CD4-positive, alpha-beta T cell treated with Interleukin-6 at 100 ng/mL for 8 hours (primary cell): Measurements from ENCODE around the gene SH3PXD2A.

Source experiments
- DNase-seq: peaks from one replicate; pipeline ENCODE4 v3.0.0-alpha.2; 2020; ENCODE audit warnings: mixed read lengths, low spot score

The SH3PXD2A gene

DNA sequence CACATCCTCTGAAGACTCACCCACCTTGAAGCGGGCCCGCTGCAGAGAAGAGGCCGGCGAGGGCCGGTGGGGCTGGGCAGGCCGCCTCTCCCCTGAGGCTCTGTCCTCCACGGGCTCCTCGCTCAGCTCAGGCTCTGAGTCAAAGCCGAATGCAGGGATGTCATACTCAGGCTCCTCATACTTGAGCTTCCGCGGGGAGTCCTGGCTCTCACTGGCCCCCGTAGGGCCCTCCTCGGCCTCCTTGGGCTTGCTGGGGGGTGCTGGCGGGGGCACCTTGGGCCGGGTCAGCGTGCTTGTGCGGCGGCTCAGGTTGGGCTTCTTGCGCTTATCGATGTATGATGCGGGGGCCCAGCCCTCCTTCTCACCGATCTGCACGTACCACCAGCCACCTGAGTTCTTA, 252.0 kb downstream of the SH3PXD2A start:
- no peak for DNase-seq

DNA sequence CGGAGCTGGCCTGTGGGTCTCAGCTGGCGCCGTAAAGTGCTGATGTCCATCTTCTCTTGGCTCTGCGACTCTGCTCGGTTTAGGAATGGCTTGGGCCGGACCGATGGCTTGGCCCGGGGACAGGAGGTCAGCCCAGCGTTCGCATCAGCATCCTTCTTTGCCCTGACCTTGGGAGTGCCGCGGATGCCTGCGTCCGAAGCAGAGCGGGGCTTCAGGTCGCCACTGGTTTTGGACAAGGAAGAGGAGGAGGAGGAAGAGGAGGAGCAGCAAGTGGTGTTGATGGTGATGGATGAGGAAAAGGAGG, 252.6 kb downstream of the SH3PXD2A start:
- DNase-seq: no peak

DNA sequence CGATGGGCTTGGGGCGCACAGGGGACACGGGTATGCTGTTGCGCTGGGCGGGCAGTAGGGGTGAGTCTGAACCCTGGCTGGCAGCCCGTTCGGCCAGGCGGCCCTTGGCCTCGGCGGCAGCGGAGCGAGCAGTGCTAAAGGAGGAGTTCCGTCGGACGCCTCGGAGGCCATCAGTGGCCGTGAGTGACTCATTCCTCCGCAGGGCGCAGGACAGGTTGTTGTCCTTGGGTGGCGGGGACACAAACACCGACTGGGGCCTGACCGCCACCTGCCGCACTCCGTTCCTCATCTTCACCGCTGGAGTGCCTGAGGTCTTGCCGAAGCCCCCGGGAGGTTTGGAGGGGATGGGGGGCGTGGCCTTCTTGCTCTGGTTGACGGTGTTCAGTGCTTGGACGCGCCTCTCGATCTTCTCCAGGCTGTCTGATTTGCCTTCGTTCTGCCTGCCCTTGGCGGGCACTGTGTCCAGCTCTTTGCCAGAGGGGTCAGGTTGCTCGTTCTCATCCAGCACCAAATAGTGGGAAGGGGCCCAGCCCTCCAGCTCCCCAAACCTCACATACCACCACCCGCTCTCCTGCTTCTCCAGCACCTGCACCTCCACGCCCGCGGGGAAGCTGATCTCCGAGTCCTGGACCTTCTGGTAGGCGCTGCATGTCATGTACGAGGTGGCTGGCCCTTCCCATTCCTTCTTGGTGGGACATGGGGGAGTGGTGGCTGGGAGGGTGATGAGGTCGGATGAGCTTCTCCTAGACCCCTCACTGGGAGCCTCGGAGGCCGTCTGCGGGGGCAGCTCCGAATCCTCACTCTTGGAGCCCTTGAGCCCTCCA, 253.1 kb downstream of the SH3PXD2A start:
- DNase-seq: no peak

DNA sequence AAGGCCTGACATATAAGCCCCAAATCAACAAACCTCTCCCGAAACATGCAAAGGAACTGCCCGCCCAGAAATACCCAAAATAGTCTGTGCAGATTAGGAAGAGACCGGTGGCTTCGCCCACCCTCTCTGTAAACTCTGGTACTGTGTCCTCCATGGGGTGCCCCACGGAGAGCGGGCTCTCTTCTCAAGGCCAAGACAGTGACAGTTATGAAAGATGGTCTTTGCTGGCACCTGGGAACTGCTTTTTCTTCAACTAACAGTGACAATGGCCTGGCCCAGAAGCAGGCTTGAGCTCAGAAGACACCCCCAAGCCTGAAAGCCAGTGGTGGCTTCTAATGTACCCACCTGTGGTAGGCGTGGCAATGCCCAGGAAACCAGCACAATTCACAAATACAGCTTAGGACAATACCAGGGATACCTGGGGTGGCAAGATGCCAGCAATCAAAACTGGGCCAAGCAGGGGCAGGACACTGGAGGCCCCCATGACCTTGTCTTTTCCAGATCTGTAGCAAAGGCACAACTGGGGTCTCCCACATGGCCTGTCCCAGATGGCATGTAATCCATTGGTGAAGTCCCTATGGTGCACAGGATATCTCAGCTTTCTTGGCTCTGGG, 254.3 kb downstream of the SH3PXD2A start:
- DNase-seq: no peak

DNA sequence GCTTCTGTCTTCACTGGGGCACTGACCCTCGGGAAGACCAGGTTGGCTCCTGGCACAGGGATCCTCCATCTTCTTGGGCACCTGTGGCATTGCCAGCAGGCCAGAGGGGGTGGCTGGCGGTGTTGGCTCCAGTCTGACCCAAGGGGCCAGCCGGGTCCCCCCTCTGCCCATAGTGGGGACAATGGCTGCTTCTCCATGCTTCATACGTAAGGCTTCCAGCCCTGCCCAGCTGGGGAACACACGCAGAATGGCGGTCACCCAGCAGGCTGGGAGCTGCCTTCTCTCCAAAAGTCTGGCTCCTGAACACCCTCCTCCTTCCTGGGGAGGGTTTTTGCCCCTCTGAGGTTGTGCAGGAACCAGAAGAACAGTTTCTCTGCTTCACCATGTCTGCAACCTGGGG, 255.1 kb downstream of the SH3PXD2A start:
- DNase-seq: no peak

DNA sequence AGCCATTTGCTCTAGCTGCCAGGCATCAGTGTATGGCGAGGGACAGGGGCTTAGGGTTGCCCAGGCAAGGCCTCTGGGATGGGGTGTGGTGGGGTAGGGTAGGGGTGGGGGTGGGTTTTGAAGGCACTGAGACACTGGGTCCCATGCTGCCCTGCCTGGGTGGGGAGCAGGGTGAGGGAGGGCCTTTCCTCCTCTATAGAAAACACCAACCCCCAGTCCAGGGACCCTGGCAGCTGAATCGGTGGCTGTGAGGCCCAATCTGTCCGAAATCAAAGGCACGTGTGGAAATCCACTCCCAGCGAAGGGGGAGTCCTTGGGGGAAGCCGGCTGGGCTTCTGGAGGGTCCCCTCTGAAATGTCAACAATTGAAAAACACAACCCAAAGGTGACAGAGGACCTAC, 255.5 kb downstream of the SH3PXD2A start:
- no peak for DNase-seq

DNA sequence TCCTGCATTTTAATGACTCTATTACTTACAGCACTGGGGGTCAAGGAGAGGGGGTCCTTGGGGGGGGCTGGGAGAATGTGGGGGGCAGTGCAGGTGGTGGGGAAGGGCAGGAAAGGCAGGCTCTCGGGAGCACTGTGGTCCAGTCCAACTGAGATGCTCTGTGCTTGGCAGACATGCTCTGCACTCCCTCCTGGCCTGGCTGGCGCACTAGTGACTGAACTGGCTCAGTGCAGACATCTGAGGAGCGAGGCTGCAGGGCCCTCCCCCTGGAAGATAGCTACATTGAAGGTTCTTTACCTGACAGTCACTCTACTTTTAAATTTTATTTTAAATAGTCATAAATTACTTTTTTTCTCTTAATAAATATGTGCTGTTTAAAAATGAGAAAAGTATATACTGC, 256.2 kb downstream of the SH3PXD2A start:
- no peak for DNase-seq

DNA sequence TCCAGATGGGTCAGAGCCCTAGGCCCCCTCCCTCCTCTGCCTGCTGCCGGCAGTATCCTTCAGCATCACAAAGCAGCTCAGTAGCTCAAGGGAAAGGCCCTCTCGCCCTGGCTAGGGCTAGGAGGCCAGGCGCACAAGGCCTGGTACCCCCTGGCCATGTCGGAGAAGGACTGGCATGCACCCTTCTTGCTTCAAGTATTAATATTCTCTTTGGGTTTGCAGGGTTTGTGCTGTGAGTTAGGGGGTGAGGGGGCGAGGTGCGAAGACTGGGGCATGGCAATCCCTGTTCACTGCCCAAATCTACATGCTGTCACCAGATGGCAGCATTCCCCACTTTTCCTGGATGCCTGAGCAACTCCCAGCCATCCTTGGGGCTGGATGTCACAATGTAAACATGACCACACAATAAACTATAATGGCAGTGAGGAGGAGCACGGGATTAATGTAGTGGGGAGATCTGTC, 256.7 kb downstream of the SH3PXD2A start:
- DNase-seq: no peak

DNA sequence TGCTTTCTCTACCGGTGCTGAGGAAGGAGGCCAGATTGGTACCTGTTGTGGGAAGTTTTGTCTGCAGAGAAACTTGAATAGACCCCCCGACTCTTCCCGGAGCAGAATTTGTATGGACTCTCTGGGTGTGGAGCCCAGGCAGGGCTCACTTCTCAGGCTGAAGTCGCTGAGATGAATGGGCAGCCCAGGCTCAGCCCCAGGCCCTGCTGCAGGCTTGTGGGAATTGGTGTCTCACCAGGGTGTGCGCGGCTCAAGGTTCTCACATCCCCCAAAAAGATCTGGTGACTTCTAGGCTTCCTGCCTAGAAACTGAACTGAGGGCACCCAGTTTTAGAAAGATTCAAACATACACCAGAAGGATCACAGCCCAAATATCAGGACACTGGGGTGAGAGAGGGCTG, 258.4 kb downstream of the SH3PXD2A start:
- DNase-seq: no peak

DNA sequence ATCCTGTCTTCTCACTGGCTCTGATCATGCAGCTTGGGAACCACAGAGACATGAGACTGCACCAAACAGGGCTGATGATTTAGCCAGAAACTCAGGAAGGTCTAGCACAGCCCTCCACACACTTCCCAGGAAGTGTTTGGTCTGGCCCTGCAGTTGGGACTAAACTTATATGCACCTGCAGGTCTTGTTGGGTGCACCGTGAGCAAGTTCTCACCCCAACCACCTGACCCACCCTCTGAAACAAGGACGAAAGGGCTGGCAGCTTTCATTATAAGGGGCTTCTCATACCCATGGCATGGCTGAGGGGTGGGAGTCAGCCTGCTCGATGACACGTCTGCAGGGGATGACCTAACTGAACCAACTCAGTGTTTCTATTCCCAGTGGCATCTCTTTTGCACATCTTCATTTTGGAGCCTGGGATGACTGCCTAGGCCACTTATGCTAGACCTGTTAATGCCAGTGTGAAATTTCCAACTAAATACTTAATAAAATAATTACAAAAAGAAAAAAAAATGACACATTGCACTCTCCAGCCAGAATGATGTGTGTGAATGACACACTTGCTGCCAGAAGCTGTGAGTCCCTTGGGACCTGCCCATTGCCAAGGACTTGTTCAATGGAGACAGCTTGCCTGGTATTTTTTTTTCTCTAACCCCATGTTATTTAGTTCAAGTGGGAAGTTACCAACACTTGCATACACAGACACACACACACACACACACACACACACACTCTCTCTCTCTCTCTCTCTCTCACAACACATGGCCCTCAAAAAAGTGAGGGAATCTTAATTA, 259.2 kb downstream of the SH3PXD2A start:
- no peak for DNase-seq

DNA sequence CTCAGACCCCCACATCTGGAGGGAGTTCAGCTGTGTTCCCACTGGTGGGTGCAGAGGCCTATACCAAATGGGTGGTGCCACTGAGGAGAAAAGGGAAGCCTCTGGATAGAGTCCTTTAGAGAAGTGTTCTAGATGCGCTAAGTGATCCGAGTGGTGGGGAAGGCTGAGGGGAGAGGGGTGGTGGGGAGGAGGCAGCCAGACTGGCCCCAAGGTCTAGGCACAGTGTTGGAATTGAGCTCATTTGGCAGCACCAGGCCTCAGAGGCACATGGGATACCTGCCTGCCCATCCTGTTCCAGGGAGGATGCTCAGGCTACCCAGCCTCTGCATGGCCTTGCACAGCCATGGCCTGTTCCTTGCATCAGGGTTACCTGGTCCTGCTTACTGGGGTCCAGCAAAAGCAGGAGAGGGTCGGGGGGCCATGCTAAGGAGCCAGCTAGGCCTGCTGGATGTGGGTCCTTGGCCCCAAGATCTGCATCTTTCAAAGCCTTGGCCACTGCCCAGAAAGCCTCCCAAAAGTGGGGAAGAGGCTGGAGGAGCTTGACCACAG, 262.3 kb downstream of the SH3PXD2A start:
- DNase-seq: no peak

DNA sequence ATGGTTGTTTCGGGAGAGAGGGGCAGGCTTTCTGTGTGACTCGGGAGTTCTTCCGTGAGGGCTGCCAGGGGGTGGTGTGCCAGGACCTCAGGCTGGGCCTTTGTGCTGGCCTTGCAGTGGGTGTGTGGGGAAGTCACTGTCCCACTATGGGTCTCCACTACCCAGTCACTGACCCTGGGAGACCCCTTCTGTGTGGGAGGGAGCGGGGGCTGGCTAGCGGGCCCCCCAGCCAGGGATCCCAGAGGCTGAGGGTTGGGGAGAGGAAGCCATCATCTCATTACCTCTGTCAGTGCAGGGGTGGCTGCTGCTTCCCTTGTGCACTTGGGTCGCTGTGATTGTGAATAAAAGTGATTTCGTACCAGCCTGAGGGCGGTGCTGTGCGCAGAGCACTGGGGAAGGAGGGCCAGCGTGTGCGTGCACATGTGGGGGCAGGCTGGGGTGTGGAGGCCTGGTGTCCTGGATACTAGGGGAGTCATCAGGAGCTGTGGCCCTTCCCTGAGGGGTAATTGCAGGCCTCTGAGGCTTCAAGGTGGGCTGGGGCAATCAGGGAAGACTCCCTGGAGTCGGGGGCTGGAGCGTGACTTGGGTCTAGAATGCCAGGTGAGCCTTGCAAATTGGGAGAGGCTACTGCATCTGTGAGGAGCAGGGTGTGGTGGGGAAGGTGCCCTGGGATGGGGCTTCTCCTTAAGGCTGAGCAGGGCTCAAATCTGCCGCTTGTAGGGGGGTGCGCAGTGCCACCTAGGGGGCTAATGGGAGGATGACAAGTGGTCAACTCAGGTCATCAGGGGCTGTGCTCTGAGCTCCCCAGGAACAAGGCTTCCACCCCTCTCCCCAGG, 263.0 kb downstream of the SH3PXD2A start:
- peak; percentile 16 for DNase-seq

DNA sequence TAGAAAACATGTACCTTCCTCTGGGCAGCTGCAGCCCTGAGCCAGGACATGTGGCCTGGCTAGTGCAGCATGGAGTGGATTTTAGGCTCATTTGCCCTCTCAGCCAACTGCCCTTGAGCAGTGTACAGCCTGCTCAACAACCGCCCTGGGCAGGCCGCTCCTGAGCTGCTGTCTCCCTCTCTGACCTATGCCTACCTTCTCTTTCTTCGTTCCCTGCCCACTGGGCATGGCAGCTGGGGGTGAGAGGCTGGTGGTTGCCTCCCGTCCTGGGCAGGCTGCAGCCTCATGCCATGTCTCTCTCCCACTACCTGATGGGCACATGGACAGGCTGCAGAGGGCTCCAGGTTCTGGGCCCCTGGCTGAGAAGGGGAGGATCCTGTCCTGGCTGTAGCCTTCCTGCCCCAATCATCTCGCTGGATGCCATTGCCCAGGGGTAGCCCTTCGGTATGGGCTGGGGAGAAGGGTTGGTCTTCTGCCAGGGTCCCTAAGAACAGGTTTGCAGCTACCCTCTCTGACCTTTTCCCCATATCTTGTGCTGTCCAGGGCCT, 264.6 kb downstream of the SH3PXD2A start:
- no peak for DNase-seq

DNA sequence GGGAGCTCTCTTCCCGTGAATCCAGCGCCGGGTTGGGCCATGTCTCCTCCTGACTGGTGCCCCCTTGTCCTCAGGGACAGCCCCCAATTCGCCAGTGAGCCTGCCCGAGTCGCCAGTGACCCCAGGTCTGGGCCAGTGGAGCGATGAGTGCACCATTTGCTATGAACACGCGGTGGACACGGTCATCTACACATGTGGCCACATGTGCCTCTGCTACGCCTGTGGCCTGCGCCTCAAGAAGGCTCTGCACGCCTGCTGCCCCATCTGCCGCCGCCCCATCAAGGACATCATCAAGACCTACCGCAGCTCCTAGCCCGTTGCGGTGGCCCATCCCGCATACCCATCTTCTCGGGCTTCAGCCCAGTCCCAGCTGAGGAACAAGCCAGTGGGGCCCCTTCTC, 265.3 kb downstream of the SH3PXD2A start:
- no peak for DNase-seq

DNA sequence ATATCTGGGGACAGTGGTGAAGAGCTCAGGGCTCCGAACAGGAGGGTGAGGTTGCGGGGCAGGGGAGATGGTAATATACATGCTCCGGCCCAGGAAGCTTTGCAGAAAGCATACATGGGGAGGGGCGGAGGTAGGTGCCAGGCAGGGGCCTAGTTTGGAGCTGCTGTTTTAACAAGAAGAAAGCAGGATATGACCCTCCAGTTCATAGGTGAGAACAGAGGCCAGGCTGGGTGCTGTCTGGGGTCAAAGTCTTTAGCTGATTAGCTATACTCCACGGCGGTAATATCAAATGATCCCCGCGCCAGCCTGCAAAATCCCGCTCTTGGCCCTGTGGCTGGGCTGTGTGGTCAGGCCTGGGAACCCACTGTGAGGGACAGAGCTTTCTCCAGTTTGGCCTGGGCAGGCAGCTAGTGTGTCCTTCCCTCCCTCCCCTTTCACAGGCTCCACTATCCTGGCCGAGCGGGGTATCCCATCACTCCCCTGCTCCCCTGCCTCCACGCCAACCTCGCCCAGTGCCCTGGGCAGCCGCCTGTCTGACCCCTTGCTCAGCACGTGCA, 266.2 kb downstream of the SH3PXD2A start:
- no peak for DNase-seq

DNA sequence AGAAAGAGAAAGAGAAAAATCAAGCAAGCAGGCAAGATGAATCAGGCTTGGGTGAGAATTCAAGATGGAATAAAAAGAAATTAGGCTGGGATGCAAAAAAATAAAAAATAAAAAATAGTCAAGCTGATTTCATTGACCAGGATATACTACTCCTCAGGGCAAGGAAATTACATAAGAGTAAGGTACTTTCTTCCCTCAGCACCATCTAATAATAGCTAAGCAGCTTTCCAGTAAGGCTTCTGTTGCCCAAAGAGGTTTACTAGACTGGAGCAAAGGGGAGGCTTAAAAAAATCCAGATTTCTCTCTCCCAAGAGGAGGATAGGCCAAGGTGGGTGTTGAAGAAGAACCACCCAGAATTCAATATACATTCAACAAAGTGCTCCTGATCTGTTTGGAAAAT, 268.3 kb downstream of the SH3PXD2A start:
- no peak for DNase-seq

DNA sequence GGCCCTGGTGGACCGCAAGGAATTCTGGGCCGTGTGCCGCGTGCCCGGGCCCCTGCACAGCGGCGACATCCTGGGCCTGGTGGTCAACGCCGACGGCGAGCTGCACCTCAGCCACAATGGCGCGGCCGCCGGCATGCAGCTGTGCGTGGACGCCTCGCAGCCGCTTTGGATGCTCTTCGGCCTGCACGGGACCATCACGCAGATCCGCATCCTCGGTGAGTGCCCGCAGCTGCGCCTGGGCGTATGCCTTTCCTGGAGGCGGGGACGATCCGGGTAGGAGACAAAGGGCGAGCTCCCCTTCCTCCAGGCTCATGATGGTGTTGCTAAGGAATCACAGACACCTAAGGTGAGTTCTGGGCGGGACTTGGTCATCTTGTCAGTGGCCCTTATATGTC, 270.4 kb downstream of the SH3PXD2A start:
- DNase-seq: no peak

DNA sequence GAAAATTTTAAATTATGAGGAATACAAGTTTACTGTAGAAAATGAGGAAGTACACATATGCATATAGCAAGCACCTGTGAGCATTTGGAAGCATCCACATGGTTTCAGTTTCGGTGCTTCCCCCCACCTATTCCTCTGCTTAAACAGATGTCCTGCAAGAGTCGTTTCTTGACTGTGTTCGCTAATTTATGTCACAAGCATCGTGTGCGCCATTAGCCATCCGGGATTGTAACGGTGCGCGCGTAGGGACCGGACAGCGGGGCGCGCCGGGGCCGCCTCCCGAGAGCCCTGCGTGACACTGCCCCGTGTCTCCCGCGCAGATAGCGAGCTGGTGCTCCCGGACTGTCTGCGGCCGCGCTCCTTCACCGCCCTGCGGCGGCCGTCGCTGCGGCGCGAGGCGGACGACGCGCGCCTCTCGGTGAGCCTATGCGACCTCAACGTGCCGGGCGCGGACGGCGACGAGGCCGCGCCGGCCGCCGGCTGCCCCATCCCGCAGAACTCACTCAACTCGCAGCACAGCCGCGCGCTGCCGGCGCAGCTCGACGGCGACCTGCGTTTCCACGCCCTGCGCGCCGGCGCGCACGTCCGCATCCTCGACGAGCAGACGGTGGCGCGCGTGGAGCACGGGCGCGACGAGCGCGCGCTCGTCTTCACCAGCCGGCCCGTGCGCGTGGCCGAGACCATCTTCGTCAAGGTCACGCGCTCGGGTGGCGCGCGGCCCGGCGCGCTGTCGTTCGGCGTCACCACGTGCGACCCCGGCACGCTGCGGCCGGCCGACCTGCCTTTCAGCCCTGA, 271.0 kb downstream of the SH3PXD2A start:
- DNase-seq: peak; percentile 67

DNA sequence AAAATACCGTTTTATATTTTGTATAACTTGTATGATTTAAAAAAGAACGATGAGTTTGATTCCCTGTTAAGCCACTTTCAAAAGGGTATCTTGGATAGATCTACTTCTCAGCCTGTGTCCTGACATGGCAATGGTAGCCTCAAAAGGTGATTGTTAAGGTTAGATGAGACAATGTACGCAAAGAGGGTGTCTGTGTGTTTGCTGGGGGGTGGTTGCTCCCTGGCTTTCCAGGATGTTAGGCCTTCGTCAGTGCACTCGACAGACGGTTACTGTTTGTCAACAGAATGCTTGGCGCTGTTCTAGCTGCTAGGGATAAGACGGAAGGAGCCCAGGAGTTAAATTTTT, 271.5 kb downstream of the SH3PXD2A start:
- DNase-seq: peak; percentile 18

DNA sequence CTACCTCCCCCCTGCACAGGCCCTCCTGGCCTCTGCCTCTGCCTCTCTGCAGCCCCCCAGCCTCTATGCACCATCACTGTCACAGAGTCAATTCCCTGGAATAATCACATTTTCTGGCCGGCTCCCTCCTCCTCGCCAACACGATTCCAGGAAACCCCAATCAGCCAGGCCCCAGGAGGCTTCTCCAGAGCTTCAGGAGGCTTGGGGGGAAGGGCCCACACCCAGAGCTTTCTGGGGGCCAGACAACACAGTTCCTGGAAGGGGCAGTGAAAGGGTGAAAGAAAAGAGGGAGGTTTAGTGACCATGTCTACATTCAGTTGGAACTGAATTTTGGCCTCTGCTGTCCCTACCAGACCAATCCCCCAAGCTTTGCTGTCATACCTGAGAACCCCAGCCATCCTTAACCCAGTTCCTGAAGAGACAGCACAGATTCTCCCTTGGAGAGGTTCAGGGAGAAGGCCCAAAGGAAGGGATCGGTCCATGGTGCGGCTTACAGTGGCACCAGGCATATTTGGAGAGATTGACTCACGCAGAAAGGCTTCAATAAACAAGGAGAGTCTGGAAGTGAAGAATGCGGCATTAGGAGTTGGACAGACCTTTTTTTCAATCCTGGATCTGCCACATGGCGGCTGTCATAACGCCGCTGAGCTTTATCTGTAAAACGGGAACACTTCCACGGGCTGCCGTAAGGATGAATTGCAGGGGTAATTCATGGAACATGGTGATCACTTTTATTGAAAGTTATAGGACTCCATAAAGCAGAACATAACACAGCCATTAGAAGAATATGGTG, 272.8 kb downstream of the SH3PXD2A start:
- DNase-seq: no peak
